Measurements from ENCODE around the gene CPOX. TPM values are rescaled to one million over a fixed set of nuclear protein-coding genes. Genes with fewer than 3 reads are reported as not detected.
A peak's percentile ranks its signal among the peaks of the same experiment; 100 is the strongest.

Gene CPOX
- total RNA-seq, 1 experiment from 2014 or later: 24.2 TPM

- H3K27ac Mint-ChIP-seq (ENCODE audit: unreplicated experiment): no peak overlapping the region
- H3K36me3 ChIP-seq (ENCODE audit: control insufficient read depth, insufficient read depth, low read length): no peaks in the 10 kb centered on the region
- intact Hi-C loops (cut with micrococcal nuclease; ENCODE audit: unreplicated experiment): no loop called here
- no peaks in the 10 kb centered on the region for H3K36me3 Mint-ChIP-seq (ENCODE audit: insufficient read depth, unreplicated experiment)
- H3K4me3 Mint-ChIP-seq (ENCODE audit: unreplicated experiment): no peak overlapping the region
- ChIA-PET CTCF (interaction anchor here (0.6 to 2.0 kb wide), 5 partner anchors 11 to 204 kb away, joined by 3 to 8 read pairs (median 5); no protein-coding TSS in a partner anchor), POLR2A (no interaction called here)
- no peaks in the 10 kb centered on the region for H3K27me3 ChIP-seq (replicated peaks; ENCODE audit: control insufficient read depth, insufficient read depth, low read length)
- DNase-seq: no peak
- TF ChIP-seq CTCF (IDR thresholded peaks at IDR 0.05; ENCODE audit: insufficient read depth in 1 of 2, low read depth in 1 of 2, low read length in 1 of 2, severe bottlenecking in 1 of 2, unreplicated experiment in 1 of 2): no peak
- H3K27me3 Mint-ChIP-seq (ENCODE audit: insufficient read depth, unreplicated experiment): no peaks in the 10 kb centered on the region
- no peak overlapping the region for H3K4me3 ChIP-seq (ENCODE audit: low read depth, low read length)
- BruUV-seq (replicated peaks): no TSS peak
- no peaks in the 10 kb centered on the region for H3K9me3 ChIP-seq
- no peaks in the 10 kb centered on the region for H3K4me1 ChIP-seq
- no peaks in the 10 kb centered on the region for H3K9me3 Mint-ChIP-seq (ENCODE audit: unreplicated experiment)
- H3K4me1 Mint-ChIP-seq (ENCODE audit: low read depth, unreplicated experiment): no peaks in the 10 kb centered on the region
Observed at GRCh38 chr3:98612996-98613517, 19.6 kb upstream of the CPOX start.

- H3K36me3 ChIP-seq (ENCODE audit: control insufficient read depth, insufficient read depth, low read length): no peaks in the 10 kb centered on the region
- BruUV-seq (replicated peaks): no TSS peak
- no peak overlapping the region for H3K4me3 Mint-ChIP-seq (ENCODE audit: unreplicated experiment)
- H3K9me3 Mint-ChIP-seq (ENCODE audit: unreplicated experiment): no peaks in the 10 kb centered on the region
- H3K27me3 ChIP-seq (replicated peaks; ENCODE audit: control insufficient read depth, insufficient read depth, low read length): no peaks in the 10 kb centered on the region
- ChIA-PET CTCF (interaction anchor here (0.6 to 2.0 kb wide), 5 partner anchors 11 to 205 kb away, joined by 3 to 8 read pairs (median 5); no protein-coding TSS in a partner anchor), POLR2A (no interaction called here)
- intact Hi-C loops (cut with micrococcal nuclease; ENCODE audit: unreplicated experiment): no loop called here
- no peaks in the 10 kb centered on the region for H3K36me3 Mint-ChIP-seq (ENCODE audit: insufficient read depth, unreplicated experiment)
- DNase-seq: peak; percentile 44 to 48
- H3K9me3 ChIP-seq: no peaks in the 10 kb centered on the region
- TF ChIP-seq CTCF (IDR thresholded peaks at IDR 0.05; ENCODE audit: insufficient read depth in 1 of 2, low read depth in 1 of 2, low read length in 1 of 2, severe bottlenecking in 1 of 2, unreplicated experiment in 1 of 2): peak; percentile 21 to 24
- H3K27ac Mint-ChIP-seq (ENCODE audit: unreplicated experiment): no peak overlapping the region
- no peaks in the 10 kb centered on the region for H3K4me1 Mint-ChIP-seq (ENCODE audit: low read depth, unreplicated experiment)
- H3K4me1 ChIP-seq: no peaks in the 10 kb centered on the region
- no peaks in the 10 kb centered on the region for H3K27me3 Mint-ChIP-seq (ENCODE audit: insufficient read depth, unreplicated experiment)
- no peak overlapping the region for H3K4me3 ChIP-seq (ENCODE audit: low read depth, low read length)
Observed at GRCh38 chr3:98612587-98612986, 19.2 kb upstream of the CPOX start.

GRCh38 chr3:98608029-98608428 is 14.6 kb upstream of the CPOX start:
- DNase-seq: no peak
- no peaks in the 10 kb centered on the region for H3K9me3 ChIP-seq
- H3K27me3 ChIP-seq (replicated peaks; ENCODE audit: control insufficient read depth, insufficient read depth, low read length): no peaks in the 10 kb centered on the region
- no peaks in the 10 kb centered on the region for H3K4me1 Mint-ChIP-seq (ENCODE audit: low read depth, unreplicated experiment)
- intact Hi-C loops (cut with micrococcal nuclease; ENCODE audit: unreplicated experiment): no loop called here
- no peaks in the 10 kb centered on the region for H3K9me3 Mint-ChIP-seq (ENCODE audit: unreplicated experiment)
- H3K4me3 ChIP-seq (ENCODE audit: low read depth, low read length): no peak overlapping the region
- no peak overlapping the region for H3K4me3 Mint-ChIP-seq (ENCODE audit: unreplicated experiment)
- no peaks in the 10 kb centered on the region for H3K27me3 Mint-ChIP-seq (ENCODE audit: insufficient read depth, unreplicated experiment)
- H3K36me3 ChIP-seq (ENCODE audit: control insufficient read depth, insufficient read depth, low read length): no peaks in the 10 kb centered on the region
- TF ChIP-seq CTCF (IDR thresholded peaks at IDR 0.05; ENCODE audit: insufficient read depth in 1 of 2, low read depth in 1 of 2, low read length in 1 of 2, severe bottlenecking in 1 of 2, unreplicated experiment in 1 of 2): no peak
- ChIA-PET CTCF (no interaction called here), POLR2A (no interaction called here)
- no TSS peak for BruUV-seq (replicated peaks)
- no peak overlapping the region for H3K27ac Mint-ChIP-seq (ENCODE audit: unreplicated experiment)
- H3K4me1 ChIP-seq: no peaks in the 10 kb centered on the region
- no peaks in the 10 kb centered on the region for H3K36me3 Mint-ChIP-seq (ENCODE audit: insufficient read depth, unreplicated experiment)

Data from Caco-2 (cell line).